ENCODE results near the gene FAM200A.
"Not testable (repeated sequence)": the region's sequence is repeated elsewhere in the genome, so short reads cannot be mapped to it uniquely, and the experiment has no call there.

Gene FAM200A

DNA sequence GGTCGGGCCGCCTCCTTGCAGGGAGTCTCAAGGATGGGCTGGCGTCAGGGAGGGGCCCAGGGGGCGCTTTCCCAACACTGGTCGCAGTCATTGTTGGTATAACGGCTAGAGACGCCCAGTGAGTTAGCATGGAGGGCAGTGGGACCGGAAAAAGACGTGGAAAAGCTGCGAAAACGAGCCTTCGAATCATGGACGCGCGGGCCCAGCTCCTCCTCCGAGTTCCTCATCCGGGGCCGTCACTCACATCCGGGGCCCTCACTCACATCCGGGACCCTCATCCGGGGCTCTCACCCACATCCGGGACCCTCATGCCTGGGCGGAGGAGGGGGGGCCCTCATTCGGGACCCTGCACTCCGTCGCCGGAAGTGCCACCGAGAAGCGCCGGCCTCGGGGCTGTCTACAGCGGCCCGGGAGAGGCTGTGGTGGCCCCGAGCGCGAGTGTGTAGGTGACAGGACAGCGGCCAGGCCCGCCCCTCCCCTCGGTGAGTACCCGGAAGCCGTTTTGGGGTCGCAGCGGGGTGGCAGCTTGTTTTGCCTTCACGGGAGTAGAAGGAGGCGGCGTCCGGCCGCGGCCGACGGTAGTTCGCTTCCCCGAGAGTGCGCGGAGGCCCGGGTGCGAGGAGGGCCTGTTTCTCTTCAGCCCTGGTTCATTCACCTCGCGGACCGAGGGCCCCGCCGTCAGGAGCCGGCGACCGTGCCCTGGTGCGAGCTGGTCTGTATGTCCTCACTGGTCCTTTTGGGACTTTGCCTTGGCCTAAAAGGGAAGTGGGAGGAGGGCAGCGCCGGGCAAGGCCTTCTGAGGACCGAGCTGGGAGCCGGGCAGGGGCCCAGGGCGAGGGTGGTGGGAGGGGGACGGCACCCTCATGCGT is 6.6 kb upstream of the FAM200A start, which contains the start of gene ZNF655:
ZNF655 (plus strand) TSS at position 337 of the 869 bp plus-strand sequence. CDS start 1,918 bp downstream, outside the sequence.
- peak; percentile 78 for DNase-seq

GRCh38 chr7:99557940-99558305 is 6.0 kb upstream of the FAM200A start:
- DNase-seq: no peak

- no peak for DNase-seq
These were observed 5.3 kb upstream of the FAM200A start for GRCh38 chr7:99557196-99557607.

DNA sequence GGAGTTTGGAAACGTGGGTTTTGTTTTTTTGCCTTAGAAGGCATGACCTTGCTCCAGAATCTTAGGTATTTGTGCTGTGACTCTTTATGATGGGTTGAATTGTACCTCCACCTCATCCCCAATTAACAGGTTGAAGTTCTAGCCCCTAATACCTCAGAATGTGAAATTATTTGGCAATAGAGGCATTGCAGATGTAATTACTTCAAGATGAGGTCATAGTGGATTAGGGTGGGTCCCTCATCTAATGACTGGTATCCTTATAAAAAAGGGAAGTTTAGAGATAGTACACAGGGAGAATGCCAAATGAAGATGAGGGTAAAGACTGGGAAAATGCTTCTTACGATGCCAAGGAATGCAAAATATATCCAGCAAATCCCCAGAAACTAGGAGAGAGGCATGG is 3.0 kb upstream of the FAM200A start:
- DNase-seq: no peak

DNA sequence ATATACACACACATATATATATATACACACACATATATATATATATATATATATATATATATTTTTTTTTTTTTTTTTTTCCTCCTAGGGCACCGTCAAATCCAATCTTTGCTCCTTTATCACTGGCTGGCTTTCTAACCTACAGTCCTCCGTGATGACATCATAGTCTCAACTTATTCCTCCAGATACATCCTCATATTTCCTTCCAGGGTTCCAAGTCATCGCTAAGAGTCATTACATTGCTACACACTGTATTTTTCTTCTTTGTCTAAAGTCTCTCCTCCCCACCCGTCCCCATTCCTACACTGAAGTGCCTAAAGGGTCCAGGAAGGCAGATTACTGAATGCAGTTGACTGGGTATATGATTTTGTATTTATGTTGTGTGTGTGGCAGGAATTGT is 1.1 kb upstream of the FAM200A start:
- DNase-seq: no peak

GRCh38 chr7:99551334-99551733 is 580 bp downstream of the FAM200A start:
- DNase-seq: no peak

DNA sequence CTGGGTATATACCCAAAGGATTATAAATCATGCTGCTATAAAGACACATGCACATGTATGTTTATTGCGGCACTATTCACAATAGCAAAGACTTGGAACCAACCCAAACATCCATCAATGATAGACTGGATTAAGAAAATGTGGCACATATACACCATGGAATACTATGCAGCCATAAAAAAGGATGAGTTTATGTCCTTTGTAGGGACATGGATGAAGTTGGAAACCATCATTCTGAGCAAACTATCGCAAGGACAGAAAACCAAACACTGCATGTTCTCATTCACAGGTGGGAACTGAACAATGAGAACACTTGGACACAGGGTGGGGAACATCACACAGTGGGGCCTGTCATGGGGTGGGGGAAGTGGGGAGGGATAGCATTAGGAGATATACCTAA is 2.4 kb downstream of the FAM200A start:
- not testable (repeated sequence) for DNase-seq

- not testable (repeated sequence) for DNase-seq
These were observed 6.6 kb downstream of the FAM200A start for GRCh38 chr7:99545308-99545707.

- no peak for DNase-seq
These were observed 8.0 kb downstream of the FAM200A start for GRCh38 chr7:99543916-99544315.

DNA sequence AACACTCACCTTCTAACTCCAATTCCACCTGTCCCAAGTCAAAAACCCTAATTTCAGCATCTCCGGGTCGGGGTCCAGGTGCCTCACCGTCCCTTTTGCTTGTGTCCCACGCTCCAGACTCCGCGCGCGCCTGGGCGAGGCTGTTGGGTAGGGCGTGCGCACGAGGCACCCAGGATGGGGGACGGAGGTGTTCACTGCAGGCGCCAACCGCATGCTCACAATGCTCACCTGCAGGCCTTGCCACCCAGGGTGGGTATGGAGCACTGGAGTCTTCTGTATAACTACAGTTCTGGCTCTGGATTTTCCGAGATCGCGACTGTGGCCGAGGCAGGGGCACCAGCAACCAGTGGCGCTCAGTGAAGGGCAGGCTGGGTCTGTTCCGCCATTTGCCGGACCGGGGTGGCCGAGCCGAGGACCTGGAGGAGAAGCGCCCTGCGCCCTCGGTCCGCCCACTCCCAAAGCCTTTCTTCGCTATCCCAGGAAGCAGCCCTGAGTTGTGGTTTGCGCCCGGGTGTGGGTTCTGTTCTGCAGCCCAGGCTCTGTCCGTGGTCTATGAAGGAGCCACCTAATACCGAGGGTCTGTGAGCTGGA is 8.7 kb downstream of the FAM200A start:
- DNase-seq: no peak

GRCh38 chr7:99541212-99541611 is 10.7 kb downstream of the FAM200A start:
- no peak for DNase-seq

- no peak for DNase-seq
These were observed 11.4 kb downstream of the FAM200A start for GRCh38 chr7:99540542-99540941.

- no peak for DNase-seq
These were observed 12.6 kb downstream of the FAM200A start for GRCh38 chr7:99539213-99539811.

DNA sequence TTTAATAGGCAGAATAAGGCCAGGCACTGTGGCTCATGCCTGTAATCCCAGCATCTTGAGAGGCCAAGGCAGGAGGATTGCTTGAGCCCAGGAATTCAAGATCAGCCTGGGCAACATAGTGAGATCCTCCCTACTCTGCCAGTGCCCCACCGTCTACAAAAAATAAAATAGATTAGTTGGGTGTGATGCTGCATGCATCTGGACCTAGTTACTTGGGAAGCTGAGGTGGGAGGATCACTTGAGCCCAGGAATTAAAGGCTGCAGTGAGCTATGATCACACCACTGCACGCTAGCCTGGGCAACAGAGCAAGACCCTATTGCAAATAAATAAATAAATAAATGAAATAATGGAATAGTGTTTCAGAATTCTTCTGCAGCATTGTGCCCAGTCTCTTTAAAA is 16.2 kb downstream of the FAM200A start:
- DNase-seq: no peak

- no peak for DNase-seq
These were observed 20.6 kb downstream of the FAM200A start for GRCh38 chr7:99531354-99531765.

DNA sequence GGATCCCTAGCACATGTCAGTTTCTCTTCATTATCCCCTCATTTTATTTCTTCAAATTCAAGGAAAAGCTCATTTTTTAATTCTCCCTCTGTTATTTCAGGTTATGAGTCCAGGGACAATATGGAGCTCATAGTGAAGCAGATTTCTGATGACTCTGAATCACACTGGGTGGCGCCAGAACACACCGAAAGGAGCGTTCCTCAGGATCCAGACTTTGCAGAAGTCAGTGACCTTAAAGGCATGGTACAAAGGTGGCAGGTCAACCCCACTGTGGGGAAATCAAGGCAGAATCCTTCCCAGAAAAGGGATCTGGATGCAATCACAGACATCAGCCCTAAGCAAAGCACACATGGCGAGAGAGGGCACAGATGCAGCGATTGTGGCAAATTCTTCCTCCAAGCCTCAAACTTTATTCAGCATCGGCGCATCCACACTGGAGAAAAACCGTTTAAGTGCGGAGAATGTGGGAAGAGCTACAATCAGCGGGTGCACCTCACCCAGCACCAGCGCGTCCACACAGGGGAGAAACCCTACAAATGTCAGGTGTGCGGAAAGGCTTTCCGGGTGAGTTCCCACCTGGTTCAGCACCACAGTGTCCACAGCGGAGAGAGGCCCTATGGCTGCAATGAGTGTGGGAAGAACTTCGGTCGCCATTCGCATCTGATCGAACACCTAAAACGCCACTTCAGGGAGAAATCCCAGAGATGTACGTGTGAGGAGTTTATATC is 26.0 kb downstream of the FAM200A start:
- DNase-seq: peak; percentile 11

GRCh38 chr7:99521399-99521798 is 30.5 kb downstream of the FAM200A start:
- no peak for DNase-seq

- DNase-seq: no peak
These were observed 37.9 kb downstream of the FAM200A start for GRCh38 chr7:99514050-99514449.

DNA sequence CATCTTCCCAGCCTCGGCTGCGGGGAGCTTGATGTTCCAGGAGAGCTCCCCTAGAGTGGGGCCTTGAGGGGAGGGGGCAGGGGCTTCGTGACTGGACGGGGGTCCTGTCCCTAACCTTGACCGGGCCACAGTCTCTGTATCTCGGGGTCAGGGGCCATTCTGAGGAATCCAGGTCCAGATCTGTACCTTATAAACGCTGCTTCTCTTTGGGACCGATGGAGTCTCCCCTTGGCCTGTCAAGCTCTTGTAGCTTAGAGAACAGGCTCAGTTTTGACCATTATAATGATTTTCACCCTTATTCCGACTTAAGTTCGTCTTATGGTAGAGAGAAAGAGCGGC is 46.6 kb downstream of the FAM200A start:
- no peak for DNase-seq

- DNase-seq: peak; percentile 96
These were observed 47.2 kb downstream of the FAM200A start, which contains the start of gene ZKSCAN5 for GRCh38 chr7:99504603-99505323. Gene ZKSCAN5, plus strand, starts transcription at chr7:99504662. Its CDS starts 1,383 bp downstream, at chr7:99506045.

- DNase-seq: no peak
These were observed 47.7 kb downstream of the FAM200A start for GRCh38 chr7:99504281-99504602.

GRCh38 chr7:99501236-99501635 is 50.7 kb downstream of the FAM200A start:
- not testable (repeated sequence) for DNase-seq

GRCh38 chr7:99500637-99501009 is 51.3 kb downstream of the FAM200A start:
- DNase-seq: no peak

Measured in stimulated activated CD4-positive, alpha-beta T cell treated with anti-CD3 and anti-CD28 coated beads, Interleukin-12 subunit alpha, Interleukin-12 subunit beta, amount 100 ng/mL, for 4 hours (primary cell).